ENCODE measurements around the gene GOLGA6L2. TPM values are rescaled to one million over a fixed set of nuclear protein-coding genes. Genes with fewer than 3 reads are reported as not detected.

The GOLGA6L2 gene
- total RNA-seq, 1 donor from 2014 or later: 0.12 TPM

- no peak overlapping the region for H3K4me3 Mint-ChIP-seq (ENCODE audit: low read depth)
- no peak for DNase-seq (ENCODE audit: low spot score, unreplicated experiment)
- no peak for TF ChIP-seq CTCF (IDR thresholded peaks at IDR 0.05; ENCODE audit: unreplicated experiment)
- no peak overlapping the region for H3K27ac Mint-ChIP-seq
- H3K36me3 Mint-ChIP-seq (ENCODE audit: insufficient read depth): no peaks in the 10 kb centered on the region
- no peaks in the 10 kb centered on the region for H3K4me1 Mint-ChIP-seq (ENCODE audit: low read depth)
- peaks cover 9% of the 10 kb centered on the region for H3K9me3 Mint-ChIP-seq (ENCODE audit: low read depth)
- no peaks in the 10 kb centered on the region for H3K27me3 Mint-ChIP-seq
Measured at GRCh38 chr15:23477920-23478319, 30.9 kb upstream of the GOLGA6L2 start.

DNA sequence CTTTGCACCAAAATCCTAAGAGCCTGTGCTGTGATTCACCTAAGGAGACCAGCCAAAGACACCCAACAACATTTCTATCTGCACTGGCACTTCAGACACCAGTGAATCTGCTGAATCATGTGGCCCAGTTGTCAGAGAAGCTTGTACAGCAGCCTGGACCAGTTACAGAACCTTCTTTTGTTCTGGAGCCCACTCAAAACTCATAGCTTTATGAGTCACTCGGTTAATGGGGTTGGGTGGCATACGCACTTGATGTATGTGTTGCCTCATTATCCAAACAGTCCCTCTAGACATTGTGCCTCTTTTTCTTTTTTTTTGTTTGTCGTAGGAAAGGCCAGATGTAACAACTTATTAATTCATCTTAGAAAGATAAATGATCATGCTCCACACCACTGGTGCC is 25.6 kb upstream of the GOLGA6L2 start:
- no peak overlapping the region for H3K4me3 Mint-ChIP-seq (ENCODE audit: low read depth)
- no peaks in the 10 kb centered on the region for H3K4me1 Mint-ChIP-seq (ENCODE audit: low read depth)
- H3K36me3 Mint-ChIP-seq (ENCODE audit: insufficient read depth): no peaks in the 10 kb centered on the region
- no peak overlapping the region for H3K27ac Mint-ChIP-seq
- no peak for TF ChIP-seq CTCF (IDR thresholded peaks at IDR 0.05; ENCODE audit: unreplicated experiment)
- H3K9me3 Mint-ChIP-seq (ENCODE audit: low read depth): peaks cover 7% of the 10 kb centered on the region
- no peak for DNase-seq (ENCODE audit: low spot score, unreplicated experiment)
- no peaks in the 10 kb centered on the region for H3K27me3 Mint-ChIP-seq

DNA sequence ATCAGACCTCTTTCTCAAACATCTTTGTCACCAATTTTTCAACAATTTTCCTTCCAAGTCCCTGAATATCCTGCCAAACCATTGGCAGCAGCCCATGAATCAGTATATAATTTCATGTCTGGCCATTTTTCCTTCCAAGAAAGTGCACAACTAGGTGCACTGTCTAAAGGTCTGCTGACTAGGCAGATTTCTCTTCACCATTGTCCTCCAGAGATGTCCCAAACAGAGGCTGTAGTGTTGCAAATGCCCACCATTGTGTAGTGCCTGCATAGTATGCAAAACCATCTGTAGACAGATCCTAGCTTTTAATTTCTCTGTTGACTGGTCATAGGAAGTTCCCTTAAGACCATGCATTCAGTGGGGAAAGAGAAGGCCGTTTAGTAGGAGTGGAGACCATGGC is 25.0 kb upstream of the GOLGA6L2 start:
- Mint-ChIP-seq H3K27me3 (no peaks in the 10 kb centered on the region), H3K9me3 (ENCODE audit: low read depth) (peaks cover 7% of the 10 kb centered on the region)

DNA sequence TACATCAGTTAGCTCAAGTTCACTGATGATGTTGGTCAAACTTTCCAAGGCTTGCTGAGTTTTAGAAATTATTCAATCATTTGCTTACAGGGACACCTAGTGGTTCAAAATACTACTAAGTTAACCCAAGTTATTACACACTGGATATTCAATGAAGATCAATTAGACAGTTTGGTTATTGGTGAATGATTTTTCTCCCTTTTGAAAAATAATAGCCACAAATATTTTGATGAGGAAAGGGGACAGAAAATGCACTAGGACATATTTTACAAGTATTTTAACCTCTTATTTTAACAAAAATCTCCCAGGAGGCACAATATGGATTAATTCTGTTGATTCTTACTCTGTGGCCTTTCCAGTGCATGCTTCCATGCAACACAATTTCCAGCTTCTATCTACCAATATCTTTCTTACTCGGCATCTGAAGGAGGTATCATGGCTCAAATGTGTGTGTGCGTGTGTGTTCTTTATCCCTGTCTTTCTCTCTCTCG is 20.1 kb upstream of the GOLGA6L2 start:
- Mint-ChIP-seq H3K27ac (no peak overlapping the region), H3K9me3 (ENCODE audit: low read depth) (peaks cover 20% of the 10 kb centered on the region), H3K36me3 (ENCODE audit: insufficient read depth) (no peaks in the 10 kb centered on the region), H3K27me3 (no peaks in the 10 kb centered on the region), H3K4me1 (ENCODE audit: low read depth) (no peaks in the 10 kb centered on the region), H3K4me3 (ENCODE audit: low read depth) (no peak overlapping the region)
- TF ChIP-seq CTCF (IDR thresholded peaks at IDR 0.05; ENCODE audit: unreplicated experiment): peak; percentile 35
- no peak for DNase-seq (ENCODE audit: low spot score, unreplicated experiment)

More for the DNA sequence above, 25.0 kb upstream of the GOLGA6L2 start:
- Mint-ChIP-seq H3K4me1 (ENCODE audit: low read depth) (no peaks in the 10 kb centered on the region), H3K36me3 (ENCODE audit: insufficient read depth) (no peaks in the 10 kb centered on the region), H3K4me3 (ENCODE audit: low read depth) (no peak overlapping the region), H3K27ac (no peak overlapping the region)
- TF ChIP-seq CTCF (IDR thresholded peaks at IDR 0.05; ENCODE audit: unreplicated experiment): no peak
- no peak for DNase-seq (ENCODE audit: low spot score, unreplicated experiment)

- DNase-seq (ENCODE audit: low spot score, unreplicated experiment): no peak
- peaks cover 11% of the 10 kb centered on the region for H3K4me1 Mint-ChIP-seq (ENCODE audit: low read depth)
- H3K27me3 Mint-ChIP-seq: peaks cover 4% of the 10 kb centered on the region
- TF ChIP-seq CTCF (IDR thresholded peaks at IDR 0.05; ENCODE audit: unreplicated experiment): no peak
- peaks cover 12% of the 10 kb centered on the region for H3K9me3 Mint-ChIP-seq (ENCODE audit: low read depth)
- no peak overlapping the region for H3K4me3 Mint-ChIP-seq (ENCODE audit: low read depth)
- no peak overlapping the region for H3K27ac Mint-ChIP-seq
- H3K36me3 Mint-ChIP-seq (ENCODE audit: insufficient read depth): no peaks in the 10 kb centered on the region
Measured at GRCh38 chr15:23457890-23458289, 10.8 kb upstream of the GOLGA6L2 start.
